ENCODE measurements around the gene CD38.

Gene CD38

DNA sequence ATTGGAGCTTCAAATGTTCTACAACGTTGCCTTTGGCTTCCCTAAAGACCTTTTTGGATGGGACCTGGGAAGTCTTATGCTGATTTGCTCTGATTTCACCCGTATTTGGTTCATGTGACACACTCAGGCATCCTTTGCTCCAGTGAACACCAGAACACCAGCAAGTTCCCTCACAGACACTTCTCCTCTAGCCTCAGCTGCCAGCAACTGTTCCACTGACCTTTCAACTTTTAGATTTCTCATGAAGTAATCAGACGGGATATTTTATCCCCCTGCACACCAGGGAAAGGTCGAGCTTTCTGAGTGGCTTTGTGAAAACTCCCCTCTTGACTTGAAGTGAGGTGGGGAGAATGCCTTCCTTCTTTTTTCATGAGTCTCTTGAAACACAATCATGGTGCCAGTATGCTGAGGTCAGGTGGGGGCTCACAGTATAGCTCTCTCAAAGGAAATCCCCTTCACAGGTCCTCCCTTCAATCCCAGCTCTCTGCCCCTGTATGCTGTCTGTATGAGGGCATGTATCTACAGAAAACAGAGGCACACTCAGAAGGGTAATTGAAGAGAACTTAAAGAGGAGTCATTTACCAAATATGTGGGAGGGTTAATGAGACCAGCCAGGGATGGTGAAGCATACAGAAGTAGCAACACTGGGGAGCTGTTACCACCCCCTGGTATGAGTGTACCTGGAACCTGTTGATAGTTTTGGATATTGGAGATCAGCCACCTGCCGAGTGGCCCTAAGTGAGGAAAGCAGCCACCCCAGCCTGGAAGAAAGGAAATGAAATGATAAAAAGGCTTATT, 97.7 kb downstream of the CD38 start:
- TF ChIP-seq, protein P1, sequence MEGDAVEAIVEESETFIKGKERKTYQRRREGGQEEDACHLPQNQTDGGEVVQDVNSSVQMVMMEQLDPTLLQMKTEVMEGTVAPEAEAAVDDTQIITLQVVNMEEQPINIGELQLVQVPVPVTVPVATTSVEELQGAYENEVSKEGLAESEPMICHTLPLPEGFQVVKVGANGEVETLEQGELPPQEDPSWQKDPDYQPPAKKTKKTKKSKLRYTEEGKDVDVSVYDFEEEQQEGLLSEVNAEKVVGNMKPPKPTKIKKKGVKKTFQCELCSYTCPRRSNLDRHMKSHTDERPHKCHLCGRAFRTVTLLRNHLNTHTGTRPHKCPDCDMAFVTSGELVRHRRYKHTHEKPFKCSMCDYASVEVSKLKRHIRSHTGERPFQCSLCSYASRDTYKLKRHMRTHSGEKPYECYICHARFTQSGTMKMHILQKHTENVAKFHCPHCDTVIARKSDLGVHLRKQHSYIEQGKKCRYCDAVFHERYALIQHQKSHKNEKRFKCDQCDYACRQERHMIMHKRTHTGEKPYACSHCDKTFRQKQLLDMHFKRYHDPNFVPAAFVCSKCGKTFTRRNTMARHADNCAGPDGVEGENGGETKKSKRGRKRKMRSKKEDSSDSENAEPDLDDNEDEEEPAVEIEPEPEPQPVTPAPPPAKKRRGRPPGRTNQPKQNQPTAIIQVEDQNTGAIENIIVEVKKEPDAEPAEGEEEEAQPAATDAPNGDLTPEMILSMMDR (IDR thresholded peaks at IDR 0.05) = no peak
- Histone ChIP-seq H3K27me3 (ENCODE audit: control insufficient read depth, insufficient read depth, low read length) (no peaks in the 10 kb centered on the region), H3K36me3 (ENCODE audit: control insufficient read depth, insufficient read depth, low read length) (no peaks in the 10 kb centered on the region), H3K4me1 (no peaks in the 10 kb centered on the region), H3K4me3 (ENCODE audit: low read depth, low read length) (no peak overlapping the region), H3K27ac (no peak overlapping the region), H3K4me2 (ENCODE audit: low read length) (no peak overlapping the region), H2AFZ (no peak overlapping the region), H3K79me2 (no peaks in the 10 kb centered on the region), H3K9ac (no peak overlapping the region), H3K9me3 (ENCODE audit: control insufficient read depth, low read length) (no peaks in the 10 kb centered on the region)

DNA sequence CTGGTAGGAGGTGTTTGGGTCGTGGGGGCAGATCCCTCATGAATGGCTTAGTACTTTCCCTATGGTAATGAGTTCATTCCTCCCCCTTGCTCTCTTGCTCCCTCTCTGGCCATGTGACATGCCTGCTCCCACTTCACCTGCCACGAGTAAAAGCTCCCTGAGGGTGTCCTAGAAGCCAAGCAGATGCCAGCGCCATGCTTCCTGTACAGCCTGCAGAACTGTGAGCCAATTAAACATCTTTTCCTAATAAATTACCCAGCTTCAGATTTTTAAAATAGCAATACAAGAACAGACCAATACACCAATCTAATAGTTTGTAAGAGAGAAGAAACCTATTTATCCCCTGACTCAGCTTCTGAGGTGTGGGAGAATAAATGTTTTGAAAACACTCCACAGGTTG, 99.9 kb downstream of the CD38 start:
- Histone ChIP-seq H3K9me3 (ENCODE audit: control insufficient read depth, low read length) (no peaks in the 10 kb centered on the region), H3K4me2 (ENCODE audit: low read length) (no peak overlapping the region), H3K36me3 (ENCODE audit: control insufficient read depth, insufficient read depth, low read length) (no peaks in the 10 kb centered on the region), H3K9ac (no peak overlapping the region), H3K79me2 (no peaks in the 10 kb centered on the region), H3K4me3 (ENCODE audit: low read depth, low read length) (no peak overlapping the region), H3K4me1 (no peaks in the 10 kb centered on the region), H3K27ac (no peak overlapping the region), H2AFZ (no peak overlapping the region), H3K27me3 (ENCODE audit: control insufficient read depth, insufficient read depth, low read length) (no peaks in the 10 kb centered on the region)
- TF ChIP-seq, protein P1 (IDR thresholded peaks at IDR 0.05) = no peak

DNA sequence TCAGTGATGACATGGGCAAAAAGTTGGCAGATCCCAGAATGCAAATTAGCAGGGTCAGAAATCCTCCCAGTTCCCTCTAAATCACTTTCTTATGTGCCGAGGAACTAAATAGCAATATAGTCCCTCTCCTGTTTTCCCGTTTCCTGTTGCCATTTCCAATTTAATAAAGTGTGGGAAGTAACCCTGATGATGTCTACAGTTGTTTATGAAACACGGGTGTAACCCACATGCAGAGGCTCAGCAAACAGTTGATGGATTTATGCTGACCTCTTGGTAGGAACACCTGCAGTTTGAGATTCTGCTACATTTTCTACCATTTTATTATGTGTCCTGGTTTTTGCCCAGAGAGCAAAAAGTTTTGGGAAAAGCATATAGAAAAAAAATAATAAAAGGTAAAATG, 103.7 kb downstream of the CD38 start:
- H3K27ac ChIP-seq = no peak overlapping the region
- TF ChIP-seq, protein P1 (IDR thresholded peaks at IDR 0.05) = no peak
- H3K4me3 ChIP-seq (ENCODE audit: low read depth, low read length) = no peak overlapping the region

DNA sequence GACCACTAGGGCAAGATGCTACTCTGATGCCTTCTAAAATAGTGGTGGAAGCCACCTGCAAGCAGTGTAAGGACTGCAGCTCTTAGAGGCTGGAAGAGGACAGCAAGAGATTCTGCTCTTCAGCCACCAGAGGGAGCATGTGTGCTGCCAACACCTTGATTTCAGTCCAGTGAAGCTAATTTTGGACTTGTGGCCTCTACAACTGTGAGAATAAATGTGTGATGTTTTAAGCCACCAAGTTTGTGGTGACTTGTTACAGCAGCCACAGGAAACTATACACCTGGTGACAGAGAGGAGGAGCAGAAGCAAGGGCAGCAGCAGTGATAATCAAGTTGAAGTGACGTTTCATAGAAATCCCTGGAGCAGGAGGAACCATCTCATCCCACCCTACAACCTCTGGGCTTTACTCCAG, 104.6 kb downstream of the CD38 start:
- TF ChIP-seq, protein P1 (IDR thresholded peaks at IDR 0.05) = peak; percentile 68
- H2AFZ ChIP-seq = no peak overlapping the region
- no peak overlapping the region for H3K27ac ChIP-seq
- H3K9ac ChIP-seq = no peak overlapping the region
- no peaks in the 10 kb centered on the region for H3K27me3 ChIP-seq (ENCODE audit: control insufficient read depth, insufficient read depth, low read length)
- no peaks in the 10 kb centered on the region for H3K79me2 ChIP-seq
- H3K4me3 ChIP-seq (ENCODE audit: low read depth, low read length) = no peak overlapping the region
- H3K4me2 ChIP-seq (ENCODE audit: low read length) = no peak overlapping the region
- no peaks in the 10 kb centered on the region for H3K4me1 ChIP-seq
- H3K9me3 ChIP-seq (ENCODE audit: control insufficient read depth, low read length) = no peaks in the 10 kb centered on the region
- H3K36me3 ChIP-seq (ENCODE audit: control insufficient read depth, insufficient read depth, low read length) = no peaks in the 10 kb centered on the region

More for the DNA sequence above, 103.7 kb downstream of the CD38 start:
- Histone ChIP-seq H3K27me3 (ENCODE audit: control insufficient read depth, insufficient read depth, low read length) (no peaks in the 10 kb centered on the region), H3K9me3 (ENCODE audit: control insufficient read depth, low read length) (no peaks in the 10 kb centered on the region), H3K36me3 (ENCODE audit: control insufficient read depth, insufficient read depth, low read length) (no peaks in the 10 kb centered on the region), H3K9ac (no peak overlapping the region), H3K4me1 (no peaks in the 10 kb centered on the region), H2AFZ (no peak overlapping the region), H3K79me2 (no peaks in the 10 kb centered on the region), H3K4me2 (ENCODE audit: low read length) (no peak overlapping the region)

All from parathyroid adenoma (tissue), 2 donors.